ENCODE results near the gene PPIE.
"Not testable (repeated sequence)": the region's sequence is repeated elsewhere in the genome, so short reads cannot be mapped to it uniquely, and the experiment has no call there.

PPIE gene

GRCh38 chr1:39760074-39761008 lies 21.7 kb downstream of the PPIE start:
- DNase-seq: no peak

- no peak for DNase-seq
Observed at GRCh38 chr1:39761016-39761415, 22.3 kb downstream of the PPIE start.

GRCh38 chr1:39761557-39762260 lies 23.0 kb downstream of the PPIE start:
- no peak for DNase-seq

GRCh38 chr1:39762550-39763540 lies 24.2 kb downstream of the PPIE start:
- no peak for DNase-seq

- DNase-seq: not testable (repeated sequence)
Observed at GRCh38 chr1:39763619-39764374, 25.1 kb downstream of the PPIE start.

- DNase-seq: not testable (repeated sequence)
Observed at GRCh38 chr1:39764512-39764911, 25.8 kb downstream of the PPIE start.

- DNase-seq: not testable (repeated sequence)
Observed at GRCh38 chr1:39766466-39766865, 27.8 kb downstream of the PPIE start.

- DNase-seq: not testable (repeated sequence)
Observed at GRCh38 chr1:39769502-39769901, 30.8 kb downstream of the PPIE start.

GRCh38 chr1:39770100-39771021 lies 31.7 kb downstream of the PPIE start:
- DNase-seq: peak; percentile 47

- DNase-seq: not testable (repeated sequence)
Observed at GRCh38 chr1:39771022-39771532, 32.4 kb downstream of the PPIE start, which contains the start of gene OXCT2. OXCT2 (minus strand) TSS chr1:39771348; CDS start chr1:39771255, 93 bp downstream.

- not testable (repeated sequence) for DNase-seq
Observed at GRCh38 chr1:39773369-39773979, 34.8 kb downstream of the PPIE start.

- not testable (repeated sequence) for DNase-seq
Observed at GRCh38 chr1:39775141-39775540, 36.5 kb downstream of the PPIE start.

GRCh38 chr1:39775676-39776399 lies 37.2 kb downstream of the PPIE start:
- DNase-seq: not testable (repeated sequence)

- no peak for DNase-seq
Observed at GRCh38 chr1:39776400-39776713, 37.7 kb downstream of the PPIE start.

- no peak for DNase-seq
Observed at GRCh38 chr1:39776886-39777285, 38.2 kb downstream of the PPIE start.

- DNase-seq: no peak
Observed at GRCh38 chr1:39777306-39777705, 38.6 kb downstream of the PPIE start.

- DNase-seq: not testable (repeated sequence)
Observed at GRCh38 chr1:39777896-39778295, 39.2 kb downstream of the PPIE start.

GRCh38 chr1:39778463-39779099 lies 39.9 kb downstream of the PPIE start:
- DNase-seq: not testable (repeated sequence)

- no peak for DNase-seq
Observed at GRCh38 chr1:39779137-39779536, 40.5 kb downstream of the PPIE start.

Measured in stimulated activated CD4-positive, alpha-beta T cell treated with anti-CD3 and anti-CD28 coated beads, Interleukin-1b, Interleukin-23, amount 100 ng/mL, for 48 hours (primary cell).